ENCODE results near the gene NUBPL.

The NUBPL gene

GRCh38 chr14:31909977-31910376 is 348.8 kb downstream of the NUBPL start:
- in situ Hi-C loops (cut with HindIII; ENCODE audit: low sequenced_read_pairs), result no loop called here
- no peak for DNase-seq (ENCODE audit: low read depth, low spot score)
- TF ChIP-seq CTCF (IDR thresholded peaks at IDR 0.05; ENCODE audit: low read depth, low read length), result no peak
- no peak overlapping the region for H3K4me3 ChIP-seq (ENCODE audit: low read depth, low read length)

Data from astrocyte of the spinal cord (primary cell).